IPS DF 4.7 (cell line): ENCODE results near the gene ZNF668.

ENCODE experiments used
- DNase-seq: peaks from one replicate; pipeline ENCODE4 v3.0.0-alpha.2; 2013; ENCODE audit warnings: low spot score; ENCODE audit errors: extremely low read depth

ZNF668 gene

DNA sequence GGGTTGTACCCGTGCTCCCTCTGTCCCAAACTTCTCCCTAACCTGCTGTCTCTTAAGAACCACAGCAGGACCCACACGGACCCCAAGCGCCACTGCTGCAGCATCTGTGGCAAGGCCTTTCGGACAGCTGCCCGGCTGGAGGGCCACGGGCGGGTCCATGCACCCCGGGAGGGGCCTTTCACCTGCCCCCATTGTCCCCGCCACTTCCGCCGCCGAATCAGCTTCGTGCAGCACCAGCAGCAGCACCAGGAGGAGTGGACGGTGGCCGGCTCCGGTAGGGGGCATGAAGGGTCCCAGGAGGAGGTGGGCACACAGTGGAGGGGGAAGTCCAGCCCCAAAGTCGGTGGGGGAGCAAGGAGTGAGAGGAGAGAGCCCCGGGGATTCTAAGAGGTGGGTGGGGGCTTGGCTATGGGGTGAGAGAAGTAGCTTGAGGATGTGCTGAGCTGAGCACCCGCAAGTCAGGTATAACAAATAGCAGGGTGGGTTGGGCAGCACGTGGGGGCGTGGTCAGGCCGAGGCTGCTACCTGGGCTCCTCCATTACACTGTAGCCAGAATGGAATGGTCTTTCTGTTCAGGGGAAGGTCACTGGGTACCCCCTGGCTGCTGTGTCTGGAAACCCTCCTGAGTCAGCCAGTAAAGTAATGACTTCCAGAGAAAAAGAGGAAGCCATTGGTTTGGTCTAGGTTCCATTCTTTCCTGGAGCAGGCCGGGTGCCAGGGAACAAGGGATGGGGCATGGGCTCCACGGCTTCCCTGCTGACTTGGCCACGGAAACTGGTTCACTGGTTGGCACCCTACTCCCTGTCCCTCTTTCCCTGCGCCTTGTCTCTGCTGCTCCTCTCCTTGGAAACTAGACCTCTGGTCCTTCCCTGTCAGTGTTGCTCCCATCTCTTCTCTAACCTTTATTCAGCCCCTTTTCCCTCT, 7.7 kb upstream of the ZNF668 start:
- no peak for DNase-seq

GRCh38 chr16:31080756-31081419, 6.8 kb upstream of the ZNF668 start:
- no peak for DNase-seq

DNA sequence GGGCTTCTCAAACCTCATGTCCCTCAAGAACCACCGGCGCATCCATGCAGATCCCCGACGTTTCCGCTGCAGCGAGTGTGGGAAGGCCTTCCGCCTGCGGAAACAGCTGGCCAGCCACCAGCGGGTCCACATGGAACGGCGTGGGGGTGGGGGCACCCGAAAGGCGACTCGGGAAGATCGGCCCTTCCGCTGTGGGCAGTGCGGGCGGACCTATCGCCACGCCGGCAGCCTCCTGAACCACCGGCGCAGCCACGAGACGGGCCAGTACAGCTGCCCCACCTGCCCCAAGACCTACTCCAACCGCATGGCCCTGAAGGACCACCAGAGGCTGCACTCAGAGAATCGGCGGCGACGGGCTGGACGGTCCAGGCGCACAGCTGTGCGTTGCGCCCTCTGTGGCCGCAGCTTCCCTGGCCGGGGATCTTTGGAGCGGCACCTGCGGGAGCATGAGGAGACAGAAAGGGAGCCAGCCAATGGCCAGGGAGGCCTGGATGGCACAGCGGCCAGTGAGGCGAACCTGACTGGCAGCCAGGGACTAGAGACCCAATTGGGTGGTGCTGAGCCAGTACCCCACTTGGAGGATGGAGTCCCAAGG, 6.1 kb upstream of the ZNF668 start:
- DNase-seq = no peak

DNA sequence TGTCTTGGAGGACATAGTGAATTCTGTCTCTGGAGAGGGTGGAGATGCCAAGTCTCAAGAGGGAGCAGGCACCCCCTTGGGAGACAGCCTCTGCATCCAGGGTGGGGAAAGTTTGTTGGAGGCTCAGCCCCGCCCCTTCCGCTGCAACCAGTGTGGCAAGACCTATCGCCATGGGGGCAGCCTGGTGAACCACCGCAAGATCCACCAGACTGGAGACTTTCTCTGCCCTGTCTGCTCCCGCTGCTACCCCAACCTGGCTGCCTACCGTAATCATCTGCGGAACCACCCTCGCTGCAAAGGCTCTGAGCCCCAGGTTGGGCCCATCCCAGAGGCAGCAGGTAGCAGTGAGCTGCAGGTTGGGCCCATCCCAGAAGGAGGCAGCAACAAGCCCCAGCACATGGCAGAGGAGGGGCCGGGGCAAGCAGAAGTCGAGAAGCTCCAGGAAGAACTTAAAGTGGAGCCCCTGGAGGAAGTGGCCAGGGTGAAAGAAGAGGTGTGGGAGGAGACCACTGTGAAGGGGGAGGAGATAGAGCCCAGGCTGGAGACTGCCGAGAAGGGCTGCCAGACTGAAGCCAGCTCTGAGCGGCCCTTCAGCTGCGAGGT, 5.4 kb upstream of the ZNF668 start:
- DNase-seq = no peak

- DNase-seq = no peak
These were observed 4.7 kb upstream of the ZNF668 start for GRCh38 chr16:31078597-31079341.

- no peak for DNase-seq
These were observed 3.8 kb upstream of the ZNF668 start for GRCh38 chr16:31077592-31078396.

DNA sequence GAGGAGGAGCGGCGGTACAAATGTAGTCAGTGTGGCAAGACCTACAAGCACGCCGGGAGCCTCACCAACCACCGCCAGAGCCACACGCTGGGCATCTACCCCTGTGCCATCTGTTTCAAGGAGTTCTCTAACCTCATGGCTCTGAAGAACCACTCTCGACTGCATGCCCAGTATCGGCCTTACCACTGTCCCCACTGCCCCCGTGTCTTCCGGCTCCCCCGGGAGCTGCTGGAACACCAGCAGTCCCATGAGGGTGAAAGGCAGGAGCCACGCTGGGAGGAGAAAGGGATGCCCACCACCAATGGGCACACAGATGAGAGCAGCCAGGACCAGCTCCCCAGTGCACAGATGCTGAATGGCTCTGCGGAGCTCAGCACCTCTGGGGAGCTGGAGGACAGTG, 3.0 kb upstream of the ZNF668 start:
- DNase-seq = no peak

- no peak for DNase-seq
These were observed 2.3 kb upstream of the ZNF668 start for GRCh38 chr16:31076319-31076718.

DNA sequence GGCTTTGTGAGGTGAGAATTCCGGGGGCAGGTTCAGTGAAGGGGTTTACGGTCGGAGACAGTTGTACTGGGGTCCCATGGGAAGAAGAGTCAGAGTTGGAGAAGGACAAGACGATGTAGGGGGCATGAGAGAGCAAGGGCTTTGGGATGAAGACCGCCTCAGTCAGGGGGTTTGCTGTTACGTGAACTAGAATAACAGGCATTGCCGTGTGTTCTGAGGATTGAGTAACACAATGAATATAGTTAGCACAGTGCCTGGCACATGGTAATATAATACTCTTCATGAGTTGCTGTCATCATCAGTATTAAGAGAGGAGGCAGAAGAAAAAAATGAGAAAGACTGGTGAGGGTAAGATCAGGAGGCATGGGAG, 759 bp upstream of the ZNF668 start:
- no peak for DNase-seq

- DNase-seq = no peak
These were observed 684 bp downstream of the ZNF668 start for GRCh38 chr16:31073142-31073969.

DNA sequence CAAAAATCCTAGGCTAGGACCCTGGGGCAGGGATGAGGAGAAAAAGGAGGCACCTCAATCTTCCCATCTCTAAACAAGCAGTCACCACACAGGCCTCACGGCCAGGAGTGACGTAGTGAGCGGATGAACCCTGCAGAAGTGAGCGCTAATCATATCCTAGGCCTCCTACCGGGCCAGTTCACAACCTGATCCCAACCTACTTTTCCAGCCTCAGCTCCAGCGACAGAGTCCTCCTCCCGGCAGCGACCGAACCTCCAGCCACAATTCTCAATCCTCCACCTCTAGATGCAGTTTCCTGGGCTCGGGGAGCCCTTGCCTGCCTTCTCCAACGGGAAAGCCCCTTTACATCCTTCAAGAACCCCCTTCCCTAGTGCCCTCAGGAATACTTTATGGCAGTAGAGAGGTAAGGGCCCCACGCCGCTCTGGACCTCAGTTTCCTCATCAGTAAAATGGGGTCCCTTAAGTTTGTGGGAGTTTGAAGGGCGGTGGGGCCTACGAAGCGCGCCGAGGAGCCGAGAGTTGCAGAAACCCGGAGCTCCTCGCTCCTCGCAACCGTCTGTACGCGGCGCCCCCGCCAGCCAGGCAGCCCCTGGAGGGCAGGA, 1.4 kb downstream of the ZNF668 start:
- DNase-seq = no peak

- no peak for DNase-seq
These were observed 2.2 kb downstream of the ZNF668 start for GRCh38 chr16:31071861-31072260.

DNA sequence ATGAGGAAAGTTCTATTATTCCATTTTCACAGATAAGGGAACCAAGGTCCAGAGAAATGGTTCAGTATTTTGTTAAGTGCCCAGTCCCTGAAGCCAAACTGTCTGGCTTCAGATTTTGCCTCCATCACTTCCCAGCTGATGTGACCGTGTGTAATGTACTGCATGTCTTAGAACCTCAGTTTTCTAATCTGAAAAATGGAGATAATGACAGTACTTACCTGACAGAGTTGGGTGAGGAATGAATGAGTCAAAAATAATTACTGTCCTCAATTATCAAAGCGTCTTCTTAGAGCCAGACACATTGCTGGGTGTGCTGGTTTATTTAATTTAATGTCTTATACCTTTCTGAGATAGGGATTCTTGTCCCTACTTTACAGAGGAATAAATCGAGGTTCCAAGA, 6.7 kb downstream of the ZNF668 start:
- DNase-seq = no peak

GRCh38 chr16:31064882-31065461, 9.1 kb downstream of the ZNF668 start:
- no peak for DNase-seq

- no peak for DNase-seq
These were observed 10.0 kb downstream of the ZNF668 start for GRCh38 chr16:31063843-31064611.

DNA sequence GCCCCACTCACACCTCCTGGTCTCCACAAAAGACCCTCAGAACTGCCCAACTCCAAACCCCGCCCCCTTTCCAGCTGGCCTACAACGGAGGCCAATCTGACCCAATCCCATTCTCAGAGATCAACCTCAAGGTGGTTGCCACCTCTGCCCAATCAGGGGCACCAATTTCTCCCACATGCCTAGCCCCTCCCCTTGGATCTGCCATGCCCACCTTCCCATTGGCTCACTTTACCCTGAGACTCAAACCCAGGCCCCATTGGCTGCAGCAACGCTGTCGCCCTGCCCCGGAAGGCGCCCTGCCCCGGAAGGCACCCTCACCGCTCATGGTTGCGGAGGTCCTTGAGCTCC, 10.6 kb downstream of the ZNF668 start:
- no peak for DNase-seq

DNA sequence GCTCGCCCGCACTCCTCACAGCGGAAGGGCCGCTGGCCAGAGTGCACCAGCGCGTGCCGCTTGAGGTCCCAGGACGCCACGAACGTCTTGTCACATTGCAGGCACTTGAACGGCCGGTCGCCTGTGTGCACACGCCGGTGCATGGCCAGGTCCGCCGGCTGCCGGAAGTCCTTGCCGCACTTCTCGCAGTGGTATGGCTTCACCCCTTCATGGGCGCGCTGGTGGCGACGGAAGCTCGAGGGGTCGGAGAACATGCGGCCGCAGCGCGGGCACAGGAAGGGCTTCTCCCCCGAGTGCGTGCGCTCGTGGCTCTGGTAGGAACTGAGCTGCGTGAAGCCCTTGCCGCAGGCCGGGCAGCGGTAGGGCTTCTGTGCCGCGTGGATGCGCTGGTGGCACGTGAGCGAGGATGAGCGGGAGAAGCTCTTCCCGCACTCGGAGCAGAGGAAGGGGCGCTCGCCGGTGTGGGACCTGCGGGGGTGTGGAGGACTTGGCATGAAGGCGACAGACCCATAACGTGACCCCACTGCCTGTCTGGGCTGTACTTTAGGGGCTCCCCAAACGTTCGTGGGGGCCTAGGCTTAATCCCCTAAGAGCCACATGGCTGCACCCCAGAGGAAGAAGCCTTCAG, 12.1 kb downstream of the ZNF668 start:
- DNase-seq = no peak
